SK-N-SH (cell line): Measurements from ENCODE around the gene SPTLC2. TPM values are rescaled to one million over a fixed set of nuclear protein-coding genes. Genes with fewer than 3 reads are reported as not detected.

Source experiments
- CTCF ChIA-PET: fragments of 300-600, 350-600 bp; formaldehyde crosslinking; extraction: SDS; loops from one replicate; lab custom pipeline; 2021; lab: Yijun Ruan, JAX
- POLR2A ChIA-PET: fragments of 350-600 bp; sonication (Branson Sonifier 250); formaldehyde crosslinking; extraction: SDS; loops from one replicate; lab custom pipeline; 2020; ENCODE audit warnings: antibody characterized with exemption, inconsistent platforms; lab: Yijun Ruan, JAX
- DNase-seq: peaks from one replicate; pipeline ENCODE4 v3.0.0; 2012
- H2AFZ ChIP-seq: fragments of 200-600 bp; sonication (generic); 2 replicates; pipeline ENCODE4 v1.8.1; 2016; ENCODE audit warnings: antibody characterized with exemption, mild to moderate bottlenecking, low read depth
- H3F3A ChIP-seq: fragments of 200-600 bp; sonication (generic); replicated peaks from 2 replicates; pipeline ENCODE3; 2016; ENCODE audit warnings: antibody characterized with exemption, mild to moderate bottlenecking; ENCODE audit not compliant: insufficient read depth
- H3K27ac ChIP-seq, 2 experiments: fragments of 200-500 bp in 1 of 2; fragments of 200-600 bp in 1 of 2; sonication (Bioruptor generic) in 1 of 2; sonication (generic), shearing (Covaris generic) in 1 of 2; 2 replicates each; pipeline versions ENCODE4 v1.5.1 to v1.6.1; 2014 to 2016; ENCODE audit warnings: low read depth in 2 of 2, inconsistent platforms in 1 of 2, low read length in 1 of 2, mild to moderate bottlenecking in 1 of 2, mixed read lengths in 1 of 2
- H3K27me3 ChIP-seq: fragments of 200-600 bp; sonication (generic), shearing (Covaris generic); 2 replicates; pipeline ENCODE4 v1.6.1; 2016; ENCODE audit warnings: mixed run types; ENCODE audit not compliant: insufficient read depth
- H3K36me3 ChIP-seq, 2 experiments: fragments of 200-500 bp in 1 of 2; fragments of 200-600 bp in 1 of 2; sonication (Bioruptor generic) in 1 of 2; sonication (generic) in 1 of 2; replicated peaks in 1 of 2; 2 replicates each; pipeline versions ENCODE3 to v1.5.1; 2014 to 2016; ENCODE audit warnings: low read length in 1 of 2, mild to moderate bottlenecking in 1 of 2; ENCODE audit not compliant: insufficient read depth in 2 of 2, control insufficient read depth in 1 of 2
- H3K4me1 ChIP-seq, 2 experiments: fragments of 200-500 bp in 1 of 2; fragments of 200-600 bp in 1 of 2; sonication (Bioruptor generic) in 1 of 2; sonication (generic), shearing (Covaris generic) in 1 of 2; 2 replicates each; pipeline versions ENCODE4 v1.5.1 to v1.6.1; 2014 to 2016; ENCODE audit warnings: low read depth in 1 of 2, low read length in 1 of 2, mixed run types in 1 of 2; ENCODE audit not compliant: insufficient read depth in 2 of 2, control insufficient read depth in 1 of 2
- H3K4me2 ChIP-seq: fragments of 200-600 bp; sonication (generic), shearing (Covaris generic); 2 replicates; pipeline ENCODE4 v1.6.1; 2017; ENCODE audit warnings: mixed run types
- H3K4me3 ChIP-seq, 2 experiments: fragments of 200-500 bp in 1 of 2; fragments of 200-600 bp in 1 of 2; sonication (Bioruptor generic) in 1 of 2; sonication (generic), shearing (Covaris generic) in 1 of 2; 2 replicates each; pipeline versions ENCODE4 v1.5.1 to v1.8.1; 2014 to 2016; ENCODE audit warnings: low read depth in 2 of 2, inconsistent platforms in 1 of 2, low read length in 1 of 2, mild to moderate bottlenecking in 1 of 2, mixed read lengths in 1 of 2, moderate library complexity in 1 of 2
- H3K79me2 ChIP-seq: fragments of 200-600 bp; sonication (generic); 2 replicates; pipeline ENCODE4 v1.8.1; 2017; ENCODE audit warnings: mild to moderate bottlenecking; ENCODE audit not compliant: insufficient read depth
- H3K9ac ChIP-seq: fragments of 200-600 bp; sonication (generic); 2 replicates; pipeline ENCODE4 v1.6.1; 2017; ENCODE audit warnings: mixed run types
- H3K9me2 ChIP-seq: fragments of 200-600 bp; sonication (generic); 2 replicates; pipeline ENCODE4 v1.6.1; 2017; ENCODE audit warnings: mixed run types
- H3K9me3 ChIP-seq: fragments of 200-600 bp; sonication (generic); 2 replicates; pipeline ENCODE4 v1.6.1; 2017; ENCODE audit warnings: mixed run types, mild to moderate bottlenecking, moderate library complexity
- H4K20me1 ChIP-seq: fragments of 200-600 bp; sonication (generic); 2 replicates; pipeline ENCODE4 v1.6.1; 2017; ENCODE audit warnings: mild to moderate bottlenecking, mixed run types; ENCODE audit not compliant: insufficient read depth
- CHD2 ChIP-seq: fragments of 150-350 bp; IDR thresholded peaks from 2 replicates; pipeline ENCODE4 v1.6.1; 2018; ENCODE audit warnings: low read length; ENCODE audit not compliant: partially characterized antibody
- EP300 ChIP-seq, 2 experiments: IDR thresholded peaks; 2 replicates each; pipeline versions ENCODE4 v1.4.0 to v1.6.1; 2012; ENCODE audit warnings: borderline replicate concordance in 1 of 2, low read depth in 1 of 2, low read length in 1 of 2
- EZH2phosphoT487 ChIP-seq: fragments of 200-600 bp; sonication (generic); IDR thresholded peaks from 2 replicates; pipeline ENCODE4 v1.6.1; 2017; ENCODE audit warnings: low read depth, mixed run types, mild to moderate bottlenecking, antibody characterized with exemption, moderate library complexity, borderline replicate concordance
- FOXJ3 ChIP-seq: sonication (generic); formaldehyde crosslinking; IDR thresholded peaks from 2 replicates; pipeline ENCODE4 v1.5.1; 2020; ENCODE audit warnings: mild to moderate bottlenecking, missing genetic modification reagents
- IRF3 ChIP-seq: fragments of 150-350 bp; IDR thresholded peaks from 2 replicates; pipeline ENCODE4 v1.6.1; 2016; ENCODE audit warnings: mild to moderate bottlenecking, low read depth, low read length
- MAX ChIP-seq: IDR thresholded peaks from 2 replicates; pipeline ENCODE4 v1.4.0; 2012; ENCODE audit warnings: low read depth
- MXI1 ChIP-seq: IDR thresholded peaks from 2 replicates; pipeline ENCODE4 v1.6.1; 2012; ENCODE audit warnings: mild to moderate bottlenecking, low read depth, low read length, improper control_type of control experiment
- NRF1 ChIP-seq: IDR thresholded peaks from 2 replicates; pipeline ENCODE4 v1.6.1; 2012; ENCODE audit warnings: low read depth, mild to moderate bottlenecking, low read length
- POLR2AphosphoS5 ChIP-seq: IDR thresholded peaks from 2 replicates; pipeline ENCODE4 v1.6.1; 2012; ENCODE audit warnings: low read depth, low read length
- RAD21 ChIP-seq: IDR thresholded peaks from 2 replicates; pipeline ENCODE4 v1.6.1; 2012; ENCODE audit warnings: mild to moderate bottlenecking, low read length
- RCOR1 ChIP-seq: fragments of 150-350 bp; IDR thresholded peaks from 2 replicates; pipeline ENCODE4 v1.6.1; 2017; ENCODE audit warnings: antibody characterized with exemption, low read length
- REST ChIP-seq: IDR thresholded peaks from 2 replicates; pipeline ENCODE4 v1.6.1; 2012; ENCODE audit warnings: mild to moderate bottlenecking, low read depth, low read length, moderate library complexity
- RFX5 ChIP-seq: IDR thresholded peaks from 2 replicates; pipeline ENCODE4 v1.6.1; 2012; ENCODE audit warnings: mild to moderate bottlenecking, improper control_type of control experiment, low read length
- RXRA ChIP-seq: IDR thresholded peaks from 2 replicates; pipeline ENCODE4 v1.4.0; 2012; ENCODE audit warnings: low read depth, mild to moderate bottlenecking, borderline replicate concordance
- TCF12 ChIP-seq: IDR thresholded peaks from 2 replicates; pipeline ENCODE4 v1.4.0; 2012
- TEAD4 ChIP-seq: IDR thresholded peaks from 2 replicates; pipeline ENCODE4 v1.4.0; 2012; ENCODE audit warnings: mild to moderate bottlenecking, borderline replicate concordance; ENCODE audit not compliant: insufficient read depth
- USF1 ChIP-seq: IDR thresholded peaks from 2 replicates; pipeline ENCODE4 v1.4.0; 2012; ENCODE audit warnings: low read depth, borderline replicate concordance
- WGBS: methylation state at CpG from one replicate; pipeline ENCODE4 v1.1.6; 2017; ENCODE audit warnings: low lambda C conversion rate; 5-methylcytosine and 5-hydroxymethylcytosine counted together
- polyA plus RNA-seq, 3 experiments: library from polyadenylated mRNA; depleted of rRNA; stranded (reverse); fragments of >200 nt; gene quantifications; 2 replicates each; pipeline ENCODE4 v1.2.3, GENCODE V29; 2012

Gene SPTLC2
- polyA plus RNA-seq, 1 of the 3 experiments (the other 2 are of a cell fraction), result 10.2 TPM

- no peak for TF ChIP-seq IRF3
Observed at GRCh38 chr14:77646907-77647306, 30.5 kb upstream of the SPTLC2 start (continued).

- H3K4me1 ChIP-seq, result no peaks in the 10 kb centered on the region
- DNase-seq, result no peak
- no peaks in the 10 kb centered on the region for H3F3A ChIP-seq
- H3K4me3 ChIP-seq, result no peak overlapping the region
- ChIA-PET POLR2A (no interaction called here), CTCF (interaction anchor here (0.8 kb wide), 1 partner anchor 9 kb away, joined by 3 read pairs; no protein-coding TSS in a partner anchor)
- H3K9me2 ChIP-seq, result no peaks in the 10 kb centered on the region
- H3K36me3 ChIP-seq, result no peaks in the 10 kb centered on the region
- no peak overlapping the region for H3K27ac ChIP-seq
- no peak overlapping the region for H3K9ac ChIP-seq
- no peaks in the 10 kb centered on the region for H3K79me2 ChIP-seq
- no peak overlapping the region for H3K4me2 ChIP-seq
- H2AFZ ChIP-seq, result peak overlapping the region; percentile 63; the same call in 1 of the 2 replicates
- H3K27me3 ChIP-seq, result no peaks in the 10 kb centered on the region
- WGBS, result 56% methylated on average over 15 of the region's 15 CpGs
- no peaks in the 10 kb centered on the region for H3K9me3 ChIP-seq
- TF ChIP-seq NRF1 (no peak), RAD21 (no peak), TEAD4 (no peak), MXI1 (no peak), CHD2 (no peak), REST (no peak), RFX5 (no peak), IRF3 (no peak), RXRA (no peak), FOXJ3 (CRISPR knock-in tag) (no peak), EP300 (IDR thresholded peaks at IDR 0.05; ENCODE audit: borderline replicate concordance in 1 of 2, low read depth in 1 of 2, low read length in 1 of 2) (no peak), TCF12 (no peak), USF1 (no peak), EZH2phosphoT487 (no peak), POLR2AphosphoS5 (no peak), MAX (no peak), RCOR1 (no peak)
- H4K20me1 ChIP-seq, result no peaks in the 10 kb centered on the region
Observed at GRCh38 chr14:77645520-77646230, 29.2 kb upstream of the SPTLC2 start.
